Measurements from ENCODE around the gene GSDME. TPM values are rescaled to one million over a fixed set of nuclear protein-coding genes. Genes with fewer than 3 reads are reported as not detected.

GSDME gene
- polyA plus RNA-seq, 1 of the 3 experiments (the other 2 are of a cell fraction): 109 TPM

DNA sequence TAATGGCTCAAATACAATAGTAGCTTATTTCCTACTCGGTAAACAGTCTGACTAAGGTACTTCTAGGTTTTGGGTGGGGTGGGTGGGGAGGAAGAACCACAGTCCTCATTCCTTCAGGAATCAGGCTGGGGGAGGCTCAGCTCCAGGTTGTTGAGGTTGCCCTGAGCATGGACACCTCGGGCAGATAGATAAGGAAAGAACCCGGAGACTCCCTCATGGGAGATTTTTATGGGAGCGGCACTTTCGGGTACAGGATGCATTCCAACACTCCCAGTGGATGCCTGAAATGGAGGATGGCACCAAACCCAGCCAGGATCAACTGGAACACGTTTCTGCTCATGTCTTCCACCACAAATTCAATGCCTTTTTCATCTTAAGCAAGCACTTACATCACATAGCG lies 5.5 kb upstream of the GSDME start (continued):
- no peak for TF ChIP-seq NFIC (IDR thresholded peaks at IDR 0.05; ENCODE audit: borderline replicate concordance)

DNA sequence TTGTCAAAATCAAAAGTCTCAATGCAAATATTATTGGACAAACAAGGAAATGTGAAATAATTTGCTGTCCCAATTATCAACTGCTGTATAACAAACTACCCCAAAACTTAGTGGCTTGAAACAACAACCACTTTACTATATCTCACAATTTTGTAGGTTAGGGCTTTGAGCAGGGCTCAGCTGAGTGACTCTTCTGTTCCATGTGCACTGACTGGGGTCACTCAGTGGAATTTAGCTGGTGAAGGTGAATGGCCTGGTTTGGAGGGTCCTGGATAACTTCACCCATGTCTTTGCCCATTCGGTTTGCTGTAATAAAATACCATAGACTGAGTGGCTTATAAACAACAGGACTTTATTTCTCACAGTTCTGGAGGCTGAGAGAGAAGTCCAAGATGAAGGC lies 3.7 kb upstream of the GSDME start:
- no peak overlapping the region for H3K4me2 ChIP-seq
- no peaks in the 10 kb centered on the region for H3K9me2 ChIP-seq
- H3K9me3 ChIP-seq: no peaks in the 10 kb centered on the region
- no peak overlapping the region for H3K27ac ChIP-seq (ENCODE audit: low read depth in 2 of 2, low read length in 1 of 2)
- H3K27me3 ChIP-seq (ENCODE audit: insufficient read depth): no peaks in the 10 kb centered on the region
- no peaks in the 10 kb centered on the region for H4K20me1 ChIP-seq (ENCODE audit: insufficient read depth)
- CTCF ChIA-PET: interaction anchor here (1.0 to 1.7 kb wide), 4 partner anchors 51 to 338 kb away, joined by 3 to 6 read pairs (median 4); no protein-coding TSS in a partner anchor
- TF ChIP-seq REST (IDR thresholded peaks at IDR 0.05; ENCODE audit: low read depth, low read length): no peak
- TF ChIP-seq PBX3 (IDR thresholded peaks at IDR 0.05): no peak
- TF ChIP-seq RAD21 (IDR thresholded peaks at IDR 0.05; ENCODE audit: low read length): no peak
- no peak for TF ChIP-seq EP300 (IDR thresholded peaks at IDR 0.05; ENCODE audit: borderline replicate concordance in 1 of 2, low read depth in 1 of 2, low read length in 1 of 2)
- TF ChIP-seq, protein P1, sequence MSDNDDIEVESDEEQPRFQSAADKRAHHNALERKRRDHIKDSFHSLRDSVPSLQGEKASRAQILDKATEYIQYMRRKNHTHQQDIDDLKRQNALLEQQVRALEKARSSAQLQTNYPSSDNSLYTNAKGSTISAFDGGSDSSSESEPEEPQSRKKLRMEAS (IDR thresholded peaks at IDR 0.05; ENCODE audit: low read depth): no peak
- TF ChIP-seq JUND (IDR thresholded peaks at IDR 0.05): no peak
- no peak overlapping the region for H3K4me3 ChIP-seq (ENCODE audit: low read depth in 2 of 2, low read length in 1 of 2)
- peaks cover 3 to 21% of the 10 kb centered on the region in 2 experiments; a peak in 2 of 4 replicates for H3K4me1 ChIP-seq (ENCODE audit: control insufficient read depth in 1 of 2, insufficient read depth in 2 of 2, low read depth in 1 of 2, low read length in 1 of 2)
- H2AFZ ChIP-seq (ENCODE audit: low read depth): no peak overlapping the region
- no peak overlapping the region for H3K9ac ChIP-seq
- no peaks in the 10 kb centered on the region for H3K36me3 ChIP-seq (replicated peaks in 1 of 2; ENCODE audit: control insufficient read depth in 1 of 2, insufficient read depth in 2 of 2, low read length in 1 of 2)
- POLR2A ChIA-PET: no interaction called here
- WGBS (ENCODE audit: low lambda C conversion rate): 67% methylated on average over 1 of the region's 1 CpG
- H3K79me2 ChIP-seq (ENCODE audit: insufficient read depth): peaks cover 6% of the 10 kb centered on the region; the same call in 1 of the 2 replicates
- H3F3A ChIP-seq (replicated peaks; ENCODE audit: insufficient read depth): peaks cover 6% of the 10 kb centered on the region
- DNase-seq: no peak

- Histone ChIP-seq H3K27ac (ENCODE audit: low read depth in 2 of 2, low read length in 1 of 2) (peak overlapping the region; percentile 83 to 93), H3F3A (replicated peaks; ENCODE audit: insufficient read depth) (peaks cover 13% of the 10 kb centered on the region), H3K79me2 (ENCODE audit: insufficient read depth) (peaks cover 46% of the 10 kb centered on the region; the same call in 1 of the 2 replicates), H3K9me3 (no peaks in the 10 kb centered on the region), H3K4me3 (ENCODE audit: low read depth in 2 of 2, low read length in 1 of 2) (peak overlapping the region; percentile 74 to 76), H3K36me3 (replicated peaks in 1 of 2; ENCODE audit: control insufficient read depth in 1 of 2, insufficient read depth in 2 of 2, low read length in 1 of 2) (no peaks in the 10 kb centered on the region), H3K9ac (peak overlapping the region; percentile 87), H3K4me2 (peak overlapping the region; percentile 89), H2AFZ (ENCODE audit: low read depth) (peak overlapping the region; percentile 91), H3K9me2 (no peaks in the 10 kb centered on the region), H4K20me1 (ENCODE audit: insufficient read depth) (no peaks in the 10 kb centered on the region), H3K4me1 (ENCODE audit: control insufficient read depth in 1 of 2, insufficient read depth in 2 of 2, low read depth in 1 of 2, low read length in 1 of 2) (peaks cover 21 to 24% of the 10 kb centered on the region in 2 experiments; a peak in 3 of 4 replicates), H3K27me3 (ENCODE audit: insufficient read depth) (no peaks in the 10 kb centered on the region)
- ChIA-PET POLR2A (interaction anchor here (1.0 to 1.8 kb wide), 5 partner anchors 8 to 369 kb away, joined by 3 to 5 read pairs (median 4); partner anchors contain the start of gene CYCS), CTCF (interaction anchor here (0.9 to 1.6 kb wide), 5 partner anchors 13 to 342 kb away, joined by 3 to 6 read pairs (median 4); no protein-coding TSS in a partner anchor)
- WGBS (ENCODE audit: low lambda C conversion rate): 8% methylated on average over 53 of the region's 54 CpGs
- DNase-seq: peak; percentile 92
- TF ChIP-seq, protein P1 (IDR thresholded peaks at IDR 0.05; ENCODE audit: low read depth): peak; percentile 90
- TF ChIP-seq POLR2AphosphoS5 (IDR thresholded peaks at IDR 0.05; ENCODE audit: low read depth, low read length): 0 out of 2 replicates have a peak, but pooled peaks have one; percentile 68
- TF ChIP-seq REST (IDR thresholded peaks at IDR 0.05; ENCODE audit: low read depth, low read length): peak; percentile 15; the same call in 1 of the 2 replicates
- TF ChIP-seq RCOR1 (IDR thresholded peaks at IDR 0.05; ENCODE audit: low read length): no peak
- no peak for TF ChIP-seq JUND (IDR thresholded peaks at IDR 0.05)
- TF ChIP-seq ELF1 (IDR thresholded peaks at IDR 0.05): 0 out of 2 replicates have a peak, but pooled peaks have one; percentile 27
- TF ChIP-seq YY1 (IDR thresholded peaks at IDR 0.05; ENCODE audit: low read depth): no peak
- TF ChIP-seq NFIC (IDR thresholded peaks at IDR 0.05; ENCODE audit: borderline replicate concordance): no peak
- no peak for TF ChIP-seq TAF1 (IDR thresholded peaks at IDR 0.05; ENCODE audit: borderline replicate concordance, low read depth, low read length)
- TF ChIP-seq SIN3A (IDR thresholded peaks at IDR 0.05; ENCODE audit: borderline replicate concordance, low read depth, low read length): 0 out of 2 replicates have a peak, but pooled peaks have one; percentile 38
These were observed 515 bp downstream of the GSDME start for GRCh38 chr7:24756545-24757352.
